GM19023 (cell line): ENCODE measurements around the gene SHISAL1.

Experiments used
- ATAC-seq: cut with Tn5 transposase; IDR thresholded peaks from one replicate; pipeline ENCODE4 v1.9.1; 2021; ENCODE audit warnings: mild to moderate bottlenecking, moderate library complexity; ENCODE audit not compliant: unreplicated experiment

Gene SHISAL1

GRCh38 chr22:44312766-44313165, at the start of gene SHISAL1:
Gene SHISAL1, minus strand, starts transcription at chr22:44312951. Its CDS starts 12,006 bp downstream, at chr22:44300945.
- no peak for ATAC-seq

GRCh38 chr22:44361391-44362126, 48.8 kb upstream of the SHISAL1 start:
- no peak for ATAC-seq

GRCh38 chr22:44360668-44361381, 48.1 kb upstream of the SHISAL1 start:
- no peak for ATAC-seq

GRCh38 chr22:44360306-44360667, 47.5 kb upstream of the SHISAL1 start:
- ATAC-seq, result no peak

GRCh38 chr22:44359496-44360110, 46.9 kb upstream of the SHISAL1 start:
- no peak for ATAC-seq

- ATAC-seq, result no peak
These were observed 46.1 kb upstream of the SHISAL1 start for GRCh38 chr22:44358709-44359440.

GRCh38 chr22:44357966-44358465, 45.3 kb upstream of the SHISAL1 start:
- no peak for ATAC-seq

GRCh38 chr22:44357296-44357965, 44.7 kb upstream of the SHISAL1 start:
- ATAC-seq, result no peak

GRCh38 chr22:44355716-44356070, 42.9 kb upstream of the SHISAL1 start:
- no peak for ATAC-seq

- ATAC-seq, result no peak
These were observed 41.5 kb upstream of the SHISAL1 start for GRCh38 chr22:44354288-44354687.

GRCh38 chr22:44353041-44353440, 40.3 kb upstream of the SHISAL1 start:
- no peak for ATAC-seq

- ATAC-seq, result no peak
These were observed 39.8 kb upstream of the SHISAL1 start for GRCh38 chr22:44352378-44353035.

- ATAC-seq, result no peak
These were observed 39.1 kb upstream of the SHISAL1 start for GRCh38 chr22:44351685-44352377.

- no peak for ATAC-seq
These were observed 38.3 kb upstream of the SHISAL1 start for GRCh38 chr22:44351037-44351436.

GRCh38 chr22:44349594-44349993, 36.8 kb upstream of the SHISAL1 start:
- no peak for ATAC-seq

- ATAC-seq, result no peak
These were observed 36.3 kb upstream of the SHISAL1 start for GRCh38 chr22:44348971-44349560.

GRCh38 chr22:44347549-44347948, 34.8 kb upstream of the SHISAL1 start:
- no peak for ATAC-seq

GRCh38 chr22:44347080-44347479, 34.3 kb upstream of the SHISAL1 start:
- ATAC-seq, result no peak

GRCh38 chr22:44345872-44346271, 33.1 kb upstream of the SHISAL1 start:
- no peak for ATAC-seq
